ENCODE data around the gene DGKG. TPM values are rescaled to one million over a fixed set of nuclear protein-coding genes. Genes with fewer than 3 reads are reported as not detected.

The DGKG gene
- total RNA-seq, 3 donors from 2014 or later, result 0.80 to 6.7 (median 0.96) TPM

GRCh38 chr3:186162221-186162620, 199.8 kb downstream of the DGKG start:
- peak; percentile 52 for ATAC-seq
- DNase-seq, result no peak
- TF ChIP-seq, protein P1, sequence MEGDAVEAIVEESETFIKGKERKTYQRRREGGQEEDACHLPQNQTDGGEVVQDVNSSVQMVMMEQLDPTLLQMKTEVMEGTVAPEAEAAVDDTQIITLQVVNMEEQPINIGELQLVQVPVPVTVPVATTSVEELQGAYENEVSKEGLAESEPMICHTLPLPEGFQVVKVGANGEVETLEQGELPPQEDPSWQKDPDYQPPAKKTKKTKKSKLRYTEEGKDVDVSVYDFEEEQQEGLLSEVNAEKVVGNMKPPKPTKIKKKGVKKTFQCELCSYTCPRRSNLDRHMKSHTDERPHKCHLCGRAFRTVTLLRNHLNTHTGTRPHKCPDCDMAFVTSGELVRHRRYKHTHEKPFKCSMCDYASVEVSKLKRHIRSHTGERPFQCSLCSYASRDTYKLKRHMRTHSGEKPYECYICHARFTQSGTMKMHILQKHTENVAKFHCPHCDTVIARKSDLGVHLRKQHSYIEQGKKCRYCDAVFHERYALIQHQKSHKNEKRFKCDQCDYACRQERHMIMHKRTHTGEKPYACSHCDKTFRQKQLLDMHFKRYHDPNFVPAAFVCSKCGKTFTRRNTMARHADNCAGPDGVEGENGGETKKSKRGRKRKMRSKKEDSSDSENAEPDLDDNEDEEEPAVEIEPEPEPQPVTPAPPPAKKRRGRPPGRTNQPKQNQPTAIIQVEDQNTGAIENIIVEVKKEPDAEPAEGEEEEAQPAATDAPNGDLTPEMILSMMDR (IDR thresholded peaks at IDR 0.05), result no peak
- no peak overlapping the region for H3K4me3 ChIP-seq
- H3K36me3 ChIP-seq (ENCODE audit: low read depth), result no peaks in the 10 kb centered on the region
- H3K9me3 ChIP-seq, result no peaks in the 10 kb centered on the region
- intact Hi-C loops (cut with DNase I, micrococcal nuclease), result no loop called here
- no peaks in the 10 kb centered on the region for H3K4me1 ChIP-seq (ENCODE audit: low read depth)

GRCh38 chr3:186160691-186161243, 201.3 kb downstream of the DGKG start:
- ATAC-seq (no peak), DNase-seq (no peak)
- TF ChIP-seq, protein P1 (IDR thresholded peaks at IDR 0.05), result no peak
- no peaks in the 10 kb centered on the region for H3K36me3 ChIP-seq (ENCODE audit: low read depth)
- no peaks in the 10 kb centered on the region for H3K4me1 ChIP-seq (ENCODE audit: low read depth)
- no peaks in the 10 kb centered on the region for H3K9me3 ChIP-seq
- intact Hi-C loops (cut with DNase I, micrococcal nuclease), result no loop called here
- no peak overlapping the region for H3K4me3 ChIP-seq

DNA sequence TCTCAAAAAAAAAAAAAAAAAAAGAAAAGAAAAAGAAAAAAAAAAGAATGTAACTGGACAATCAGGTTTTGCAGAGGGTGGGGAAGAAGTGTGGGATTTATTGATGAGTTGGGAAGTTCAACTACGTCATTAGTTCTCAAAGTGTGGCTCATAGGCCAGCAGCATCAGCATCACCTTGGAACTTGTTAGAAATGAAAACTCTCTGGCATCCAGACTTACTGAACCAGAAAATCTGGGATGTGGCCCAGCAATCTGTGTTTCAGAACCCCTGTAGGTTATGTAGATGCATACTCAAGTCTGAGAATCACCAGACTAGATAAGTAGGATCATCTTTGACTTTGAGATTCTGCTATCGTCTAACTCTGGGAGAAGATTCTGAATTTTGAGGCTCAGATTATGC, 207.4 kb downstream of the DGKG start:
- H3K4me3 ChIP-seq, result no peak overlapping the region
- H3K36me3 ChIP-seq (ENCODE audit: low read depth), result no peaks in the 10 kb centered on the region
- intact Hi-C loops (cut with DNase I, micrococcal nuclease), result no loop called here
- ATAC-seq, result no peak
- H3K4me1 ChIP-seq (ENCODE audit: low read depth), result no peaks in the 10 kb centered on the region
- H3K9me3 ChIP-seq, result no peaks in the 10 kb centered on the region
- TF ChIP-seq, protein P1 (IDR thresholded peaks at IDR 0.05), result no peak
- no peak for DNase-seq

DNA sequence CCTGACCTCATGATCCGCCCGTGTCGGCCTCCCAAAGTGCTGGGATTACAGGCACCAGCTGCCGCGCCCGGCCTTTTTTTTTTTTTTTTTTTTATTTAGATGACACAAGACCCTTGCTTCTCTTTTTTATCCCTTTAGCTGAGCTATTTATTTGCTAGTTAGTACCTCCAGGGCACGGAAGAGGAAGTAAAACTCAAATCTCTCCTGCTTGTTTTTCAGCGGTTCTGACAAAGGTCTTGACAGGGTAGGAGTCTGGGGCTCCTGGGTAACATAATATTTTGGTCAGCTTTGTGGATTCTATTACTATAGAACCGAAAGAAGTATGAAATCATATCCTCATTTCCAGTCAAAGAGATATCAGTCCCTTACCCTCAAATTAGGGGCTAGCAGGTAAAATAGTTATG, 209.1 kb downstream of the DGKG start:
- DNase-seq, result no peak
- H3K4me1 ChIP-seq (ENCODE audit: low read depth), result no peaks in the 10 kb centered on the region
- intact Hi-C loops (cut with DNase I, micrococcal nuclease), result no loop called here
- H3K36me3 ChIP-seq (ENCODE audit: low read depth), result no peaks in the 10 kb centered on the region
- no peaks in the 10 kb centered on the region for H3K9me3 ChIP-seq
- TF ChIP-seq, protein P1 (IDR thresholded peaks at IDR 0.05), result no peak
- peak; percentile 62 for ATAC-seq
- H3K4me3 ChIP-seq, result no peak overlapping the region

DNA sequence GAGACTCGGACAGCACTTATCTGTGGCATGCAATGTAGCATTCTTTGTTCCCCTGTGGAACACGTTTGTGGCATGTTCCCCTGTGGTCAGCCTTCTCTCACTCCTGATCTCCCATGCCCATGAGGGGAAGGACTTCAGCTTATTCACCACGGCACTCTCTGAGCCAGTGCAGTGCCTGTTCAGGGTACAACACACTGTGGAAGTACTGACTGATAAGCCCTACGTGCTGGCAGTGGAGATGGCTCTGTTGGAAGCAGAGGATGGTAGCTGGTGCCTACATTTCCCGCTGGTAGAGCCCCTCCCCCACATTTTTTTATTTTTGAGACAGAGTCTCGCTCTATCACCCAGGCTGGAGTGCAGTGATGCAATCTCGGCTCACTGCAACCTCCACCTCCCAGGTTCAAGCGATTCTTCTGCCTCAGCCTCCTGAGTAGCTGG, 209.7 kb downstream of the DGKG start:
- ATAC-seq (peak; percentile 16), DNase-seq (no peak)
- TF ChIP-seq, protein P1 (IDR thresholded peaks at IDR 0.05), result no peak
- Histone ChIP-seq H3K36me3 (ENCODE audit: low read depth) (no peaks in the 10 kb centered on the region), H3K9me3 (no peaks in the 10 kb centered on the region), H3K4me3 (no peak overlapping the region), H3K4me1 (ENCODE audit: low read depth) (no peaks in the 10 kb centered on the region)
- intact Hi-C loops (cut with DNase I, micrococcal nuclease), result no loop called here
